H1 (cell line): ENCODE data around the gene PI4KA. TPM values are rescaled to one million over a fixed set of nuclear protein-coding genes. Genes with fewer than 3 reads are reported as not detected.

ENCODE experiments used
- CTCF ChIA-PET: fragments of 300-600 bp; sonication (Branson Sonifier 250); formaldehyde crosslinking; loops from one replicate; lab custom pipeline; 2021; ENCODE audit not compliant: partially characterized antibody; lab: Charles Lee
- POLR2A ChIA-PET: fragments of 300-600 bp; sonication (Branson Sonifier 250); formaldehyde crosslinking; loops from one replicate; lab custom pipeline; 2021; ENCODE audit warnings: inconsistent platforms; ENCODE audit not compliant: partially characterized antibody; lab: Charles Lee
- DNase-seq, 2 experiments: peaks; one replicate each; pipeline versions ENCODE4 v3.0.0 to v3.0.0-alpha.2; 2010 to 2022; ENCODE audit warnings: low spot score in 2 of 2, low read depth in 1 of 2, mixed read lengths in 1 of 2
- FAIRE-seq: peaks from 2 replicates; lab custom pipeline; 2011; peaks lifted over from hg19 to GRCh38; lab: Jason Lieb, UNC
- H2AFZ ChIP-seq: 2 replicates; pipeline ENCODE4 v1.8.1; 2012; ENCODE audit warnings: low read length, inconsistent platforms
- H2AK5ac ChIP-seq: 2 replicates; pipeline ENCODE4 v1.6.1; 2013; ENCODE audit warnings: low read depth, low read length
- H2BK120ac ChIP-seq: replicated peaks from 2 replicates; pipeline ENCODE3; 2013; ENCODE audit warnings: low read depth, low read length, inconsistent platforms
- H2BK12ac ChIP-seq: 2 replicates; pipeline ENCODE4 v1.6.1; 2013; ENCODE audit warnings: low read depth, low read length
- H2BK15ac ChIP-seq: 2 replicates; pipeline ENCODE4 v1.6.1; 2013; ENCODE audit warnings: low read length
- H2BK20ac ChIP-seq: 2 replicates; pipeline ENCODE4 v1.6.1; 2013; ENCODE audit warnings: low read length
- H2BK5ac ChIP-seq: 2 replicates; pipeline ENCODE4 v1.6.1; 2013; ENCODE audit warnings: low read depth, low read length
- H3K14ac ChIP-seq: 2 replicates; pipeline ENCODE4 v1.6.1; 2013; ENCODE audit warnings: inconsistent platforms; ENCODE audit not compliant: insufficient read length
- H3K18ac ChIP-seq: 2 replicates; pipeline ENCODE4 v1.6.1; 2013; ENCODE audit warnings: low read length; ENCODE audit errors: extremely low read depth
- H3K23ac ChIP-seq: 2 replicates; pipeline ENCODE4 v1.6.1; 2013; ENCODE audit warnings: inconsistent platforms; ENCODE audit not compliant: insufficient read length
- H3K23me2 ChIP-seq: 2 replicates; pipeline ENCODE4 v1.6.1; 2013; ENCODE audit warnings: low read depth, low read length
- H3K27ac ChIP-seq: 2 replicates; pipeline ENCODE4 v1.6.1; 2011; ENCODE audit warnings: low read depth, low read length, inconsistent platforms
- H3K27me3 ChIP-seq, 4 experiments: replicated peaks in 1 of 4; 1 replicate in 1 of 4; 2 replicates in 3 of 4; pipeline versions ENCODE4 v1.6.1 to v1.8.1; 2011 to 2013; ENCODE audit warnings: low read length in 3 of 4, mild to moderate bottlenecking in 3 of 4, inconsistent platforms in 2 of 4, mixed read lengths in 2 of 4, moderate library complexity in 1 of 4; ENCODE audit not compliant: control insufficient read depth in 3 of 4, insufficient read depth in 3 of 4; ENCODE audit errors: extremely low read depth in 1 of 4
- H3K36me3 ChIP-seq, 4 experiments: 2 replicates each; pipeline versions ENCODE4 v1.6.1 to v1.8.1; 2011 to 2013; ENCODE audit warnings: mild to moderate bottlenecking in 4 of 4, low read length in 3 of 4, moderate library complexity in 2 of 4, control low read depth in 1 of 4, inconsistent platforms in 1 of 4; ENCODE audit not compliant: insufficient read depth in 4 of 4, control insufficient read depth in 2 of 4
- H3K4ac ChIP-seq: replicated peaks from 2 replicates; pipeline ENCODE3; 2013; ENCODE audit warnings: low read length, low read depth, mixed read lengths, inconsistent platforms; ENCODE audit not compliant: insufficient read length
- H3K4me1 ChIP-seq, 4 experiments: replicated peaks in 1 of 4; 1 replicate in 1 of 4; 2 replicates in 3 of 4; pipeline versions ENCODE4 v1.6.1 to v1.8.1; 2011 to 2013; ENCODE audit warnings: low read length in 3 of 4, inconsistent platforms in 2 of 4, mixed read lengths in 1 of 4; ENCODE audit not compliant: insufficient read depth in 4 of 4, control insufficient read depth in 3 of 4
- H3K4me2 ChIP-seq, 2 experiments: 2 replicates each; pipeline versions ENCODE4 v1.6.1 to v1.8.1; 2011 to 2013; ENCODE audit warnings: low read depth in 2 of 2, low read length in 2 of 2, control low read depth in 1 of 2, inconsistent platforms in 1 of 2, mild to moderate bottlenecking in 1 of 2; ENCODE audit not compliant: insufficient read depth in 1 of 2
- H3K4me3 ChIP-seq, 4 experiments: fragments of 200-600, 300-600 bp in 1 of 4; sonication (generic), shearing (Covaris generic), sonication (Bioruptor Twin) in 1 of 4; 2 replicates each; pipeline versions ENCODE4 v1.5.1 to v1.8.1; 2011 to 2016; ENCODE audit warnings: low read length in 4 of 4, low read depth in 3 of 4, control low read depth in 2 of 4, inconsistent platforms in 2 of 4, mild to moderate bottlenecking in 2 of 4, mixed read lengths in 1 of 4, moderate library complexity in 1 of 4; ENCODE audit not compliant: insufficient read depth in 2 of 4; ENCODE audit errors: extremely low read depth in 1 of 4
- H3K56ac ChIP-seq: replicated peaks from 2 replicates; pipeline ENCODE3; 2013; ENCODE audit warnings: low read depth, mild to moderate bottlenecking, mixed read lengths, low read length, inconsistent platforms; ENCODE audit not compliant: insufficient read length
- H3K79me1 ChIP-seq: 2 replicates; pipeline ENCODE4 v1.6.1; 2013; ENCODE audit warnings: low read depth, low read length, control low read depth
- H3K79me2 ChIP-seq, 2 experiments: 2 replicates each; pipeline versions ENCODE4 v1.6.1 to v1.8.1; 2012 to 2013; ENCODE audit warnings: low read length in 2 of 2, mild to moderate bottlenecking in 2 of 2, inconsistent platforms in 1 of 2; ENCODE audit not compliant: insufficient read depth in 2 of 2, control insufficient read depth in 1 of 2
- H3K9ac ChIP-seq, 4 experiments: replicated peaks in 1 of 4; 1 replicate in 1 of 4; 2 replicates in 3 of 4; pipeline versions ENCODE4 v1.6.1 to v1.8.1; 2011 to 2013; ENCODE audit warnings: low read depth in 3 of 4, low read length in 3 of 4, control low read depth in 2 of 4, mild to moderate bottlenecking in 2 of 4, moderate library complexity in 2 of 4, inconsistent platforms in 1 of 4; ENCODE audit errors: extremely low read depth in 1 of 4
- H3K9me3 ChIP-seq, 2 experiments: 2 replicates each; pipeline versions ENCODE4 v1.6.1 to v1.8.1; 2012 to 2013; ENCODE audit warnings: mild to moderate bottlenecking in 2 of 2, moderate library complexity in 2 of 2, control low read depth in 1 of 2, inconsistent platforms in 1 of 2, low read depth in 1 of 2, low read length in 1 of 2, mixed read lengths in 1 of 2; ENCODE audit not compliant: insufficient read depth in 2 of 2
- H4K20me1 ChIP-seq, 2 experiments: replicated peaks in 1 of 2; 2 replicates each; pipeline versions ENCODE3 to v1.8.1; 2011 to 2013; ENCODE audit warnings: inconsistent platforms in 2 of 2, low read length in 2 of 2, mild to moderate bottlenecking in 1 of 2; ENCODE audit not compliant: insufficient read depth in 2 of 2, control insufficient read depth in 1 of 2
- H4K5ac ChIP-seq: 2 replicates; pipeline ENCODE4 v1.6.1; 2013; ENCODE audit warnings: low read length, low read depth, mixed read lengths, inconsistent platforms; ENCODE audit not compliant: insufficient read length
- H4K8ac ChIP-seq: 2 replicates; pipeline ENCODE4 v1.8.0; 2013; ENCODE audit warnings: mild to moderate bottlenecking, moderate library complexity, low read length, inconsistent platforms; ENCODE audit not compliant: insufficient read depth; ENCODE audit errors: extremely low read depth
- H4K91ac ChIP-seq: replicated peaks from 2 replicates; pipeline ENCODE3; 2013; ENCODE audit warnings: low read length, mixed read lengths, inconsistent platforms; ENCODE audit not compliant: insufficient read length
- ATF3 ChIP-seq: IDR thresholded peaks from 2 replicates; pipeline ENCODE4 v1.6.1; 2011; ENCODE audit warnings: low read depth, mild to moderate bottlenecking, low read length; ENCODE audit not compliant: insufficient read depth
- GTF2F1 ChIP-seq: IDR thresholded peaks from 2 replicates; pipeline ENCODE4 v1.6.1; 2012; ENCODE audit warnings: low read depth, low read length, improper control_type of control experiment, borderline replicate concordance
- TAF1 ChIP-seq: IDR thresholded peaks from 2 replicates; pipeline ENCODE4 v1.6.1; 2011; ENCODE audit warnings: mild to moderate bottlenecking, low read depth, low read length
- TAF7 ChIP-seq: optimal IDR thresholded peaks from 2 replicates; pipeline ENCODE3; 2011; ENCODE audit warnings: low read depth, mild to moderate bottlenecking, inconsistent platforms, low read length, moderate library complexity, borderline replicate concordance
- YY1 ChIP-seq: IDR thresholded peaks from 2 replicates; pipeline ENCODE4 v1.6.1; 2011; ENCODE audit warnings: low read depth, mild to moderate bottlenecking, low read length
- WGBS, 2 experiments: shearing (Covaris generic) in 1 of 2; methylation state at CpG; one replicate each; pipeline versions ENCODE4 v1.1.6 to v1.1.7; 2013 to 2015; ENCODE audit warnings: low lambda C conversion rate in 2 of 2, mixed read lengths in 2 of 2, inconsistent platforms in 1 of 2, low coverage in 1 of 2, missing lambda C conversion rate in 1 of 2; ENCODE audit not compliant: insufficient replicate concordance in 2 of 2, insufficient coverage in 1 of 2, insufficient read length in 1 of 2; ENCODE audit errors: extremely low coverage in 1 of 2, missing lambda C conversion rate in 1 of 2; 5-methylcytosine and 5-hydroxymethylcytosine counted together
- polyA plus RNA-seq, 7 experiments: library from polyadenylated mRNA; depleted of rRNA in 3 of 7; stranded (reverse) in 5 of 7; unstranded in 2 of 7; fragments of >200 nt in 5 of 7; fragments of 200-250 nt in 2 of 7; gene quantifications; 1 replicate in 5 of 7; 2 replicates in 1 of 7; 4 replicates in 1 of 7; pipeline versions ENCODE4 v1.2.1 to v1.2.3, GENCODE V29; 2011 to 2013; ENCODE audit warnings: missing spikeins in 2 of 7, mixed read lengths in 2 of 7
- total RNA-seq: library from RNA; stranded (reverse); fragmentation: NEBNext Ultra II Directional; extraction: Animal tissue kit (Norgen Biotek cat#: 25700); gene quantifications from 2 replicates; pipeline ENCODE4 v1.2.1, GENCODE V29; 2021

PI4KA gene
- total and polyA plus RNA-seq, 2 of the 8 experiments (the other 6 are each of a cell fraction or from before 2014, with no cell fraction given), result 22.5 to 37.7 TPM

DNA sequence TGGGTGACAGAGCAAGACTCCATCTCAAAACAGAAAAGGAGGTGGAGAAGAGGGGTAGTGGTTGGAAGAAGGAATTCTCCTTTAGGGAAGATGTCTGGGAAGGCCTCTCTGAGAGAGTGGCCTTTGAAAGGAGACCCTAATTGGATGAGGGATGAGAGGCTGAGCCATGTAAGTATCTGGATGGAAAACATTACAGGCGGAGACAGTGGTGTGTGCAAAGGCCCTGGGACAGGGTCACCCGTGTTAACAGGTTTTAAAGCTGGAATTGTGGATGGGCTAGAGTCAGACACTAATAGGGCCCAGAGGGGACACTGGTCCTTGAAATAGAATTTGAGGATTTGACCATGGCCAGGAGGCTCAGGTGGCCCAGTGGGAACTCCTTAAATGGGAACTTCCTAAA, 10.6 kb upstream of the PI4KA start:
- POLR2A ChIA-PET, result no interaction called here
- no peaks in the 10 kb centered on the region; the same call in none of the 2 replicates for H3K79me1 ChIP-seq

More for the DNA sequence above, 10.6 kb upstream of the PI4KA start:
- H3K4me3 ChIP-seq, result no peak overlapping the region
- H2BK20ac ChIP-seq, result no peak overlapping the region
- H3K4ac ChIP-seq, result no peak overlapping the region
- no peak overlapping the region for H3K23ac ChIP-seq
- H4K91ac ChIP-seq, result no peak overlapping the region
- no peak for DNase-seq
- no peak overlapping the region for H3K18ac ChIP-seq
- 93% methylated on average over 2 of the region's 2 CpGs; no CpG with 5 or more reads in 1 of the 2 experiments for WGBS, 2 experiments
- H2BK5ac ChIP-seq, result no peak overlapping the region
- peaks cover 1 to 6% of the 10 kb centered on the region in 2 experiments for H4K20me1 ChIP-seq
- no peak for FAIRE-seq
- no peaks in the 10 kb centered on the region for H3K79me2 ChIP-seq
- H3K9me3 ChIP-seq, result no peaks in the 10 kb centered on the region
- no peak overlapping the region for H2AFZ ChIP-seq
- H3K9ac ChIP-seq, result no peak overlapping the region
- H3K56ac ChIP-seq, result no peak overlapping the region
- no peak overlapping the region for H2BK120ac ChIP-seq
- no peak overlapping the region for H4K5ac ChIP-seq
- no peak overlapping the region for H3K4me2 ChIP-seq
- no peak overlapping the region for H2AK5ac ChIP-seq
- H3K23me2 ChIP-seq, result no peaks in the 10 kb centered on the region
- TF ChIP-seq ATF3 (no peak), TAF1 (no peak), GTF2F1 (no peak), YY1 (no peak), TAF7 (no peak)
- H3K4me1 ChIP-seq, result no peaks in the 10 kb centered on the region; a peak in 1 of 7 replicates
- H3K36me3 ChIP-seq, result no peaks in the 10 kb centered on the region; a peak in 1 of 8 replicates
- no peak overlapping the region for H2BK12ac ChIP-seq
- no peaks in the 10 kb centered on the region for H3K27me3 ChIP-seq
- no peak overlapping the region for H4K8ac ChIP-seq
- no peak overlapping the region for H2BK15ac ChIP-seq
- no peak overlapping the region for H3K14ac ChIP-seq
- H3K27ac ChIP-seq, result no peak overlapping the region
- CTCF ChIA-PET, result interaction anchor here (0.6 to 3.6 kb wide), 4 partner anchors 16 to 96 kb away, joined by 3 to 18 read pairs (median 3); no protein-coding TSS in a partner anchor
